ENCODE data around the gene NUS1.
A peak's percentile ranks its signal among the peaks of the same experiment; 100 is the strongest.
"Not testable (repeated sequence)": the region's sequence is repeated elsewhere in the genome, so short reads cannot be mapped to it uniquely, and the experiment has no call there.

The NUS1 gene

DNA sequence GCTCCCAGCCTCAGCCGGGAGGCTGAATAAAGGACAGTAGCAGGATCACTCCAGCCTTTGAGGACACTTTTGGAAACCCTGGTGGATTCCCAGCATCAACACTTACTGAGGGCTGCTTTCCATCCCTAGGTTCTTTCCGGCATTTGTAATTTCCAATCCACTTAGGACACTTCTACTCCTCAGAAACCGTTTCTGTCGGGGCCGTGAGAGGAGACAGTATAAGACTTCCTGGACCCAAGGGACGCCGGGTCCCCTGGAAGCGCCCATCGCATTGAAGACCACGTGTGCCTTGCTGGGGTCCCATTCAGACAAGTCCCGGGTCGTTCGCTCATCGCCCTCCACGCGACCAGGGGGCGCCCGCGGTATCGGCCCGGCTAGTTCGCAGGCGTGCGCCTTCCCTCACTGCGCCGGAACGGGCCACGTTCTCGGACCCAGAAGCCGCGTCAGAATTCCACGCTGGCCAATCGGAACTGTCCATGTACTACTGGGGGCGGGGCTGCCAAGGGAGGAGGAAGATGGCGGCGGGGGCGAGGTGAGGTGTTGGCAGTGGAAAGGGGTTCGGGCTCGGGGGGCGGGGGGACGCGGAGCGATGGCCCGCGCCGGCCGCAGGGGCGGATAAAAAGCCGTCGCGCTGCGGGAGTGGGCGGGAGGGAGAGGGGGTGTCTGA lies at the start of gene NUS1:
Gene NUS1 (plus strand): TSS at position 479 of the 667 bp plus-strand sequence. CDS start 202 bp downstream, outside the sequence.
- DNase-seq: peak; percentile 54

DNA sequence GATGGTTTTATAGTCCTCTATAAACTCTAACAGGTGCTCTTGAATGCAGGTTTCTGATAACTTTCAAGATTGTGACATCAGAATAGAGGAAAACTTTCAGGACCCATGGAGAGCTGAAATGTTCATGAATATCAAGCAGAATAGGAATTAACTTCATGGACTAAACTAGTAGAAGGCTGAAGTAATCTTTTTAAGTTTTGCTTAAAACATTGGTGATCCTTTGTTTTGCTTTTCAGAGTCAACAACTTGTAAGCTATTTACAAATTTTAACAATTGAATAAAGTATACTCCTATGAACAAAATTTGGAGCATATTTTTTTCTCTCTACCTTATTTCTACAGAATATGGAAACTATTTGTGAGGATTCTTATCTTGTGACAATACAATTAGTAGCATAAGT lies 47.7 kb upstream of the NUS1 start:
- no peak for DNase-seq

DNA sequence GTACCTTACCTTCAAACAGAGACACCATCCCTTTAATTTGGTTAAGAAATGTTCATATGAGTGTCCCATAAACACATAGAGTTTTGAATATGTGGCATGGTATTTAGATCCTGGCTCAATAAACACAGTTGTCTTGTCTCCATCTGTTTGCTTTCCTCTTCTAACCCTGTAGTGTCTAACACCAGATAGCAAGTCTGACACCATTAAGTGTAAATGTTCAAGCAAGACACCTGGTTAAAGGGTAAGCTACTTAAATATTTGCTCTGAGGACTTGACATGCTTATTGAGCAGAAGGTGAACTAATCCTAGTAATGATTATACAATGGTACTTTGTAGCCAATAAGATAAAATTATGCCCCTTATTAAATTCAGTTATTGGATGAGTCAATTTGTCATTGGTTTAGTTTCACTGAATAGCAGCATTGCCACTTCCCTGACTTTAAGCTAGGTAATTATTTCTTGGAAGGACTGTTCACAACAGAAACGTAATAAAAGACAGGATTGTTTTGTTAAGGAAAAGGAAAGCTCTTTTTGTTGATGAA lies 46.1 kb upstream of the NUS1 start:
- DNase-seq: no peak

DNA sequence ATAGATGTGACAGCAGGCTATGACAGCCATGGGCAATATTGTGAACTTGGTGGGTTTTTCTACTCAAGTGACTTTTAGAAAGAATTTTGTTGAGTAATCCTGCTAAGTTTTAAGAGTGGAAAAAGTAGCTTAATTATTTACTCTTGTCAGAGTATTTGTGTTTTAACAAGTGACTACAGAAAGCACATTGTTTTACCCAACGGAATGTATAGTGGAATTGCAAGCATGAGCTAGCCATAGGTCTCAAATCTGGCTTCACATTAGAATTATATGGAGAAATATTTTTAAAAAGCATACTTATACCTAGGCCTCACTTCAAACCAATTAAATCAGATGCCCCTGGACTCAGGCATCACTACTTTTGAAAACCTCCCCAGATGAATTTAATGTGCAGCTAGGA lies 37.5 kb upstream of the NUS1 start:
- no peak for DNase-seq

DNA sequence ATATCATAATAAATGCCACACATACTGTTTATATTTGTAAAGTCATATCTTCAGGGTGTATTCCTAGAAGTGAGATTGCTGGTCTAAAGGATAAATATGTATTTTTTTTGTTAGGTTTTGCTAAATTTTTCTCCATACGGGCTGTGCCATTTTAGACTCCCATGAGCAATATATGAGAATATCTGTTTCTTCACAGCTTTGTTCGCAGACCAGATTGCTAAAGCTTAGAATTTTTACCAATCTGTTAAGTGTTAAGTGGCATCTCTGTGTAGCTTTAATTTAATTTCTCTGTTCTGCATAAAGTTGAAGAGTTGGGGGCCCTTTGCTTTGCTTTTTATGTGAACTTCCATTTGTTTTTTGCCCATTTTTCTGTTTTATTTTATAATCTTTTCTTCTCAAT lies 32.3 kb upstream of the NUS1 start:
- no peak for DNase-seq

DNA sequence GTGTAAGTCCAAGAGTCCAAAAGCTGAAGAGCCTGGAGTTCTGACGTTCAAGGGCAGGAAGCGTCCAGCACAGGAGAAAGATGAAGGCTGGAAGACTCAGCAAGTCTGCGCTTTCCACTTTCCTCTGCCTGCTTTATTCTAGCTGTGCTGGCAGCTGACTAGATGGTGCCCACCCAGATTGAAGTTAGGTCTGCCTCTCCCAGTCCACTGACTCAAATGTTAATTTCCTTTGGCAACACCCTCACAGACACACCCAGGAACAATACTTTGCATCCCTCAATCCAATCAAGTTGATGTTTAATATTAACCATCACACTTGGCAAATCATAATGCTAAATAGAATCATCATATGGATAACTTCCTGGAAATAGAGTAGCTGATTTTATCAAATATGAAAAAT lies 23.3 kb upstream of the NUS1 start:
- not testable (repeated sequence) for DNase-seq

DNA sequence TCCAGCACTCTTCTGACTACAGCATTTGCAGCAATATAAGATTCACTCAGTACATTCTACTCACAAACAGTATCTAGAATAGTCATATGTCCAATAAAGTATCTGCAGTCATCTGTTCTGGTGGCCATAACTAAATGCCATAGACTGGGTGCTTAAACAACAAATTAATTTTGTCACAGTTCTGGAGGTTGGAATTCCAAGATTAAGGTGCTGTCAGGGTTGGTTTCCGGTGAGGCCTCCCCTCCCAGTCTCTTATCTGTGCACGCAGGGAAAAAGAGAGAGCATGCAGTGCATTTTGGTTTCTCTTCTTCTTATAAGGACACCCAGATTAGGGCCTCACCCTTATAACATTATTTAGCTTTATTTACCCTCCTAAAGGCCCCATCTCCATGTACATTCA lies 21.3 kb upstream of the NUS1 start:
- no peak for DNase-seq

DNA sequence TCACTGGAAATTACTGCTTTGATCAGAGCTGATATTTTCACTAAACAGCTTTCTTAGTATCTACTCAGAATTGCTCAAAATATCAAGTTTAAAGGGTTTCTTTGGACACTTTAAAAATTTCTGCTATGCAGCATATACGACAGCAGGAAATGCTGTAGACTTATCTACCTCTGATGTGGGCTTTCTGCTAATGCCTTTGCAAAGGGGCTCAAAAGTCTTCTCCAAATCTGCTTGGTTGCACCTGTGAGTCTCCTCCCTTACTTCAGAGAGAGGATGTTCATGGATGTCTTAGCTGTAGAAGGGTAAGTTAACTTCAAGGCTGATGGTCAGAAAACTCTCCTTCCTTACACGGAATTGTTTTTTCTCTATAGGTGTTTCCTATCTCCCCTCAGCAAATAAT lies 19.9 kb upstream of the NUS1 start:
- DNase-seq: no peak

DNA sequence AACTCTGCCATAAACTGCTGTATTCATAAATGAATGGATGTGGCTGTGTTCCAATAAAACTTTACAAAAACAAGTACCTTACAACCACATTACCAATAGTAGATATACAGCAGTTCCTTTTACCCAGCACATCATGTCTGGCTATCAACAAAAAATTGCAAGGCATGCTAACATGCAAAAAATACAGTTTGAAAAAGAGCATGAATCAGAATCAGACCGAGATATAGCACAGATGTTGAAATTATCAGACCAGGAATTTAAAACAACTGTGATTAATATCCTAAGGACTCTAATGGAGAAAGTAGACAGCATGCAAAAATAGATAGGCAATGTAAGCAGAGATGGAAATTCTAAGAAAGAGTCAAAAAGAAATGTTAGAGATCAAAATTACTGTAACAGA lies 8.4 kb upstream of the NUS1 start:
- no peak for DNase-seq

DNA sequence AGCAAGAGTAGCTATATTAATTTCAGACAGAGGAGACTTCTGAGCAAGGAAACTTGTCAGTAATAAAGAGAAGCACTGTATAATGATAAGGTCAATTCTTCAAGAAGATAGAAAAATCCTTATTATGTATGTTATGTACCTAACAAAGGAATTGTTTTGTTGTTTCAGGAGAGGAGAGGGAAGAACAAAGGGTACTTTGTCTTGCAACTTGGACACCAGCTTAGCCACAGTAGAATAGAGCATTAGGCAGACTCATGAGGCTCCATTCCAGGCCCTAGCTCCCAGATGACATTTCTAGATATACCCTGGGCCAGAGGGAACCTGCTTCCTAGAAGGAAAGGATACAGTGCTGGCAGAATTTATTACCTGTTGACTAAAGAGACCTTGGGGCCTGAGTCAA lies 6.5 kb upstream of the NUS1 start:
- DNase-seq: no peak

DNA sequence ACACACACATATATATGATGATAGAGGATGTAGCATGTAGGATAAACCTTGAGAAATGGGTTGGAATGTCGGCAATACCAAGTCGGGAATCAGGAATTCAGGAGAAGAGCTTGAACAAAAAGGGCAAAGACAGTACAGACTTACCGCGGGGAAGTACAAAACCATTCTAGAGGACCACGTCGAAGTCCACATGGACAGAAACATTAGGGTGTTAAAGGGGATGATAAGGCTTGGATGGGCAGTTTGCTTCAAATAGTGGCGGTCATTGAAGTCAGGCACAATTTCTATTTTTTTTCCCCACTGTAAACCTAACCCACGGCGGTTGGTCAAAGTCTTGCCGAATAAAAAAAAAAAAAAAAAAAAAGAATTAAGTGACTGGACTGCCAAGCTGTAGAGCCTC lies 766 bp upstream of the NUS1 start:
- no peak for DNase-seq

DNA sequence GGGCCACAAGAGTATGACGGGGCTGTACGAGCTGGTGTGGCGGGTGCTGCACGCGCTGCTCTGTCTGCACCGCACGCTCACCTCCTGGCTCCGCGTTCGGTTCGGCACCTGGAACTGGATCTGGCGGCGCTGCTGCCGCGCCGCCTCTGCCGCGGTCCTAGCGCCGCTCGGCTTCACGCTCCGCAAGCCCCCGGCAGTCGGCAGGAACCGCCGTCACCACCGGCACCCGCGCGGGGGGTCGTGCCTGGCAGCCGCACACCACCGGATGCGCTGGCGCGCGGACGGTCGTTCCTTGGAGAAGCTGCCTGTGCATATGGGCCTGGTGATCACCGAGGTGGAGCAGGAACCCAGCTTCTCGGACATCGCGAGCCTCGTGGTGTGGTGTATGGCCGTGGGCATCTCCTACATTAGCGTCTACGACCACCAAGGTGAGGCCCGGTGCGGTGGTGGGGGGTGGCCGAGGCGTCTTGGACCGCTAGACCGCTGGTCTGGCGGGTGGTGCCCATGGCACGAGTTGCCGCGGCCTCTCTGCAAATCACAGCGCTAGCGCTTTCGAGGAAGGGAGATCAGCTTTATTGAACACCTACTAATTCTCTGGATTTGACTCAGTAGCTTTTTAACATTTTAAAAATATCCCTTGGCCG lies 511 bp downstream of the NUS1 start:
- DNase-seq: not testable (repeated sequence)

DNA sequence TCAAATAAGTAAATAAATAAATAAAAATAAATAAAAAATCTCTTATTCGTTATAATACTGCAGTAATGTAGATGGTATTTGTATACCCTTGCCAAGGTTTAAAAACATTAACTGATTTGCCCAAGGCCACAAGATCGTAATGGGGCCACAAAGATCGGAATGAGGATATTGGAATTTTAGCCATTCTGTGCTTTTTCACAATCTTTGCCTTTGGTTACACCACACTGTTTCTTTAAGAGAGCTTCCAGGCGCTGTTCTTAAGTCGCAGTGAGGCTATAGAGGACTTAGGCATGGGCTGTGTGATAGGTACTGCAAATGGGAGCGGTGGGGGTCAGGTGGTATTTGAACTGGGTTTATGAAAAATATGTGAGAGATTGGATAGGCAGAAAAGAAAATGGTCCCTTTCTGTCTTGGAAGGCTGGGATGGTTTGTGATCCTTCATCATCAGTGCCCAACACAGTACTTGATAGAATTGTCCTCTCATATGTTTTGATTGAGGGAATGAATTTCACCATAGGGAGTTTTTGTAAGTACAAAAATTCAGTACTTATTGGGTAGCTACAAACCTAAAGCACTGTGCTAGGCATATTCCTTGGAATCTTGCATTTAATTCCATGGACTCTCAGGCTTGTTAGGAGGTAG lies 1.4 kb downstream of the NUS1 start:
- DNase-seq: no peak

DNA sequence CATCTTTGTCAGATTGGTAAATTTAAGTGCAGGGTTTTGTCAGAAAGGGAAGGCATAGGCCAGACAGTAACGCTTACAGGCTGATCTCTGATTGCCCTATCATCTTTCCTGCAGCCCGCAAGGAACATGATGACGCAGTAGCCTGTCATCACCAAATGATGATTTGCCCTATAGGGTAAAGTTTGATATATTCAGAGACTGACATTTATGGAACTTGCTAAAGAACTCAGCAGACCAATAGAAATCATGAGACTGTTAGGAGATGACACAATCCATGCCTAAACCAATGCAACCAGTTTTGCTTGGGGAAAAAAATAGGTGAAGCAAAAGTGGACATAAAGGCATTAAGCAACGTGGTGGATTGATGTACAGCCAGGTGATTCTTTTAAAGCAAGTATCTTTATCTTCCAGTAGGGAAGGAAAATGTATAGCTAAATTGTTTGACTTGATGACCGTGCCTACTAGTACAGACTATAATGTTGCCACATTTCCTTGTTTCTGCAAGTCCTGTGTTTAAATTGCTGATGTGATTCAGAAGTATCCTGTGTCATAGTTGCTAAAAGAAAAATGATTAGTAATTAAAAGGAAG lies 2.4 kb downstream of the NUS1 start:
- DNase-seq: no peak

DNA sequence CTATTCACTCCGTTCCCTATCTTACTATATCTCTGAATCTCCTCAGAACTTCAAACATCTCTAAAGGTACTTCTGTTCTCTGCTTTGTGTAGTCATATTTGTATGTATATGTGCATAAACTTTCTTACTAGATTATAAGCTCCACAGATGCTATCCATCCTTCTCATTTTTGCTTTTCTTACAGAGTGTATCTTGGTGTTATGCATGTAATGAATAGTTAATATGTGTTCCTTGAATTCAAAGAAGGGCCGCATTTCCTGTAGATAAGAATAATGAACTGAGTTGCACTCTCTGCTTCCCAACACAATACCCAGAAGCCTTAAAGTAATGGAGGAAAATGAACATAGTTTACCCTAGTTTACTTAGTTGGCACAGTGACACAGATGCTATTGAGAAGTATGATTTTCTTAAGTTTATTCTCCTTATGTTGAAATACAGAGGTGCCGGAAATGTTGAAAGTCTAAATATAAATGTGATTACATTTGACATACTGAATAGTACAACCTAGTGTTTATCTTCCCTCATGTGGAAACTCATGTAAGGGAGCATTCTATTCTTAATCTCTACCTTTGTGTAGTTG lies 6.0 kb downstream of the NUS1 start:
- DNase-seq: no peak

DNA sequence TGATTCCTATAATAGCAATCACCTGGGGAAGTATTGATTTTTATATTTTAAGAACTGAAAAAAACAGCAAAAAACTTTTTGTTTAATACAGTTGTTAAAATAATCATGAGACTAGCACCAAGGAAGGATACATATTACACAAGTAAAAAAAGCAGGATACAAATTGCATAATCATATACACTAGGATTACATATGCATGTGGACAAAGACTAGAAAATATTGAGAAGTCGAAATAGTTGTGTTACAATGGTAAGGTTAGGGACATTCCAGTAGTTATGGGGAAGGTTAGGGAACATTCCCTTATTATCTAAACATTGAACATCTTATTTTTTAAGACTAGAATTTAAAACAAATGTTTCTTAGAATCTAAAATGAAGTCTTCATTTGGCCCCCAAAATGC lies 9.5 kb downstream of the NUS1 start:
- no peak for DNase-seq

DNA sequence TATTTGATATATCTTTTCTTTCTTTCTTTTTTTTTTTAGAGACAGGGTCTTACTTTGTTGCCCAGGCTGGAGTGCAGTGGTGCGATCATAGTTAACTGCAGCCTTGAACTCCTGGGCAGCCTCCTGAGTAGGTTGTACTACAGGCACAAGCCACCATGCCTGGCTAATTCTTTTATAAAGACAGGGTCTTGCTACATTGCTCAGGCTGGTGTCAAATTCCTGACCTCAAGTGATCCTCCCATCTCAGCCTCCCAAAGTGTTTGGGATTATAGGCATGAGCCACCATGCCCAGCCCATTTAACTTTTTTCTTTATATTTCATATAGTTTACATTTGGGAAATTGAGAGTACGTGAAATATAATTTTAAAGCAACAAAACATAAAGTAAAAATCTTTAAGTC lies 10.1 kb downstream of the NUS1 start:
- DNase-seq: no peak

DNA sequence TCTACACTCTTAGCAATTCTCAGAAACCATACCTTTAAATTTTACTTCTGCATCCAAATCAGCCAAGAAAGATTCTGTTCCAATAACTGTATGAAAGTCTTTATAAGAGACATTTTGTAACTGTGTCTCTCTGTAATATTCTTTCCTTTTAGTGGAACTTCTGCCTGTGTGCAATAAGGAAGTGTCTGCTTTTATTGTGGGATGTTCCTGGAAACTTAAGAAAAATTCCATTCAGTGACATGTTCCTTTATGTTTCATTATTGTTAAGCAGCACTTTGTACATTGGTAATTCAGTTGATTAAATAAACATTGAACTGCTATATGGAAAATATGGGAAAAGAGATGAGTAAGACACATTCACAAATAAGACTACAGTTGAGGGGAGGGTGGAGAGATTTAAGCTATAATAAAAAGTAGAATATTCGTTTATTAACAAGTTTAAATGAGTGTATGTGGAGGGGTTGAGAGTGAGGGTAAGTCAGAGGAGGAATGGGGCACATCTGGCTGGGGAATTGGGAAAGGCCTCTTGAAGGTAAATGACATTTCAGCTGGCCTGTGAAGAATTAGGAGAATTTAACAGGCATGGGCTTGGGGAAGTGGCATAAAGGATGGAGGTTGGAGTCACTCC lies 11.9 kb downstream of the NUS1 start:
- DNase-seq: no peak

DNA sequence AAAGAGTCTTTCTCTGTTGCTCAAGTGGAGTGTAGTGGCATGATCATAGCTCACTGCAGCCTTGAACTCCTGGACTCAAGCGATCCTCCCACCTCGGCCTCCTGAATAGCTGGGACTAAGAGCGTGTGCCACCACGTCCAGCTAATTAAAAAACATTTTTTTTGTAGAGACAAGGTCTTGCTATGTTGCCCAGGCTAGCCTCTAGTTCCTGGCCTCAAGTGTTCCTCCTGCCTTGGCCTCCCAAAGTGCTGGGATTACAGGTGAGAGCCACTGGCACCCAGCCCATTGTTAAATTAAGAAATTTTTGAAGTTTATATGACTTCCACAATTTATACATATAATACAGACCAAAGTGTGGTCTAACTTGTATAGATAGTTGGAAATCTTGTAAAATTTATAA lies 14.3 kb downstream of the NUS1 start:
- DNase-seq: not testable (repeated sequence)

DNA sequence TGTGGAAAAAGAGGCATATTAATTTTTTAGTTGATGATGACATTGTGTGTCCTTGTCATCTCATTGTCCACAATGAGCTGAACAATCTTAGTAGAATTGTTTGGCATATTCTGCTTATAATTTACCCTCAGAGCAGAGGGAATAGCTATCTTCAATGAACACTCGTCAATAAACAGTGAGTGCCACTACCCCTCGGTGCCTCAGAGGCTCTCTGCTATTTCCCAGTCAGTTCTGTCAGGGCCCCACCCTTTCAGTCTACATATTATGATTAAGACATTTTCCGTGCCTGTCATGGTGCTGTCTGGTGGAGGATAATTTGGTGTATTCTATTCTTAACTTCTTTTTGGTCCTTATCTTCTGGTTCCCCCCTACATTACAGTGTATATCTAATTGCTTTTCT lies 31.2 kb downstream of the NUS1 start:
- no peak for DNase-seq

DNA sequence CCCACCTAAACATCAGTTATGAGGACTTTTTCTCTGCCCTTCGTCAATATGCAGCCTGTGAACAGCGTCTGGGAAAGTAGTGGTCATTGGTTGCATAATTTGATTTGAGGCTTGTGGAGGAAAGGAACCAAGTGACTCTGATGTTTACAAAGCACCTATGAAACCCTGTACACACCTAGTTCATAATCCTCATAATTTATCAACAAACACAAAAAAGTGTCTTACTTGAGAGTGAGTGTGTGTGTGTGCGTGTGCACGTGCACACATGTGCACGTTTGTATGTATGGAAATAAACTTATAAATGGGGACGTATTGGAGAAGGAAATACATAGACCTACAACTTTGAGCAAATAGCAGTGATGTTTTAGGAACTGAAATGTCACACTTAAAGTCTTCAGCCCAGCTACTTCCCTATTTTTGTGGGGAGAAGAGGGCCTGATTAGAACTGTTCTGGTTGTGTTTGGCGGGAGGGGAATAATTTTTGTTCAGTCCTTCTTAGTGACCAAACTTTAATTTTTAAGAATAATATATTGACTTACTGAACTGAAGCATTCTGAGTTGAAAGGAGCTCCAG lies 31.8 kb downstream of the NUS1 start:
- not testable (repeated sequence) for DNase-seq

DNA sequence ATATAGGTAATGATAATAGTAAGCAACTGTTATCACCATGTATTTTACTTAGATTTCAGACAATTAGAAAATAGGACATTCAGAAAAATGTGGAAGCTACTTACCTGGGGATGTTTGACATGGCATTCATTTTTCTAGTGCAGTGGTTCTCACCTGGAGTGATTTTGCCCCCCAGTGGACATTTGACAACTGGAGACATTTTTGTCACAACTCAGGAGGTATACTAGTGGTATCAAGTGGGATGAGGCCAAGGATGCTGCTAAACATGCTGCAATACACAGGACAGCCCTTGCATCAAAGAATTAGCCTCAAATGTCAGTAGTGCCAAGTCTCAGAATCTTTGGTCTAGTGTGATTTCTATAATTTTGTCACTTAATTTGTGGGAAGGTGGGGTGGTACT lies 36.1 kb downstream of the NUS1 start:
- no peak for DNase-seq

DNA sequence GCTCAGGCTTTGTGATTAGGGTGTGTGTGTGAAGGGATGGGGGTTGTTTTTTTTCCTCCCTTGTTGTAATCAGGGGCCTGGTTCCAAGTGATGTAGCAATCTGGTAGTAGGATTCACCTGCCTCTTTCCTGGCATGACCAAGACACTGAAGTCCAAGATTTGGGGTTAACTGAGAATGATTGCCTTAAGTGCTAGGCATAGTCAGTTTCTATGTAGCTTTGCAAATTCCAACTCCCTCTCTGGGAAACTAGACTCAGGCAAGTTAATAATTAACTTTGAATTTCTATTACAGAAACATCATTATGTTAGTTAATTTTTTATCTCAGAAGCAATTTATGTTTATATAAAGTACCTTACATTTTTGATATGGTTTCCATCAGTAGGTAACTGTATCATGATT lies 43.6 kb downstream of the NUS1 start:
- DNase-seq: no peak
